Gastrocnemius medialis (tissue), 4 donors: Measurements from ENCODE around the gene CXCL5.

Experiments used
- POLR2A ChIP-seq, 2 donors: fragments of 450-650 bp; IDR thresholded peaks; one replicate each; pipeline ENCODE4 v1.6.1; 2017; ENCODE audit warnings: antibody characterized with exemption in 2 of 2, mild to moderate bottlenecking in 2 of 2, moderate library complexity in 2 of 2
- TF ChIP-seq, protein P1 (sequence below), 5 experiments: fragments of 450-650 bp in 3 of 5; fragments of 200-600 bp in 2 of 5; sonication (generic) in 2 of 5; IDR thresholded peaks in 4 of 5; conservative IDR thresholded peaks in 1 of 5; 1 replicate in 4 of 5; 2 replicates in 1 of 5; pipeline ENCODE4 v1.5.1; 2016 to 2019; ENCODE audit warnings: antibody characterized with exemption in 5 of 5, mild to moderate bottlenecking in 3 of 5, moderate library complexity in 3 of 5

DNA sequence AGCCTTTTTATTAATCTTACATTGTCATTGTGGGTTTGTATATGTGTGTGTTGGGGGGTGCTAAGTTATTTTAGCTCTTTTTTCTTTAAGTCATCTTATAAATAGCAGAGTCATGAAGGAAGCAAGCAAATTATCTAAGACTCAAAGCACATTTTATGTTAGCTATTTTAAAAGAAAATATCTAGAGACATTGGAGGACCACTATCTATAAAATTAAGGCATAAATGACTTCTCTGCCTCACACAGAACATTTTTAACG, 6.8 kb downstream of the CXCL5 start:
- TF ChIP-seq, protein P1, sequence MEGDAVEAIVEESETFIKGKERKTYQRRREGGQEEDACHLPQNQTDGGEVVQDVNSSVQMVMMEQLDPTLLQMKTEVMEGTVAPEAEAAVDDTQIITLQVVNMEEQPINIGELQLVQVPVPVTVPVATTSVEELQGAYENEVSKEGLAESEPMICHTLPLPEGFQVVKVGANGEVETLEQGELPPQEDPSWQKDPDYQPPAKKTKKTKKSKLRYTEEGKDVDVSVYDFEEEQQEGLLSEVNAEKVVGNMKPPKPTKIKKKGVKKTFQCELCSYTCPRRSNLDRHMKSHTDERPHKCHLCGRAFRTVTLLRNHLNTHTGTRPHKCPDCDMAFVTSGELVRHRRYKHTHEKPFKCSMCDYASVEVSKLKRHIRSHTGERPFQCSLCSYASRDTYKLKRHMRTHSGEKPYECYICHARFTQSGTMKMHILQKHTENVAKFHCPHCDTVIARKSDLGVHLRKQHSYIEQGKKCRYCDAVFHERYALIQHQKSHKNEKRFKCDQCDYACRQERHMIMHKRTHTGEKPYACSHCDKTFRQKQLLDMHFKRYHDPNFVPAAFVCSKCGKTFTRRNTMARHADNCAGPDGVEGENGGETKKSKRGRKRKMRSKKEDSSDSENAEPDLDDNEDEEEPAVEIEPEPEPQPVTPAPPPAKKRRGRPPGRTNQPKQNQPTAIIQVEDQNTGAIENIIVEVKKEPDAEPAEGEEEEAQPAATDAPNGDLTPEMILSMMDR (IDR thresholded peaks at IDR 0.05 in 4 of 5, conservative IDR thresholded peaks at IDR 0.05 in 1 of 5) = no peak
- no peak for TF ChIP-seq POLR2A (IDR thresholded peaks at IDR 0.05)
